Adrenal gland (tissue), 12 donors: Measurements from ENCODE around the gene AGAP3. TPM values are rescaled to one million over a fixed set of nuclear protein-coding genes. Genes with fewer than 3 reads are reported as not detected.

Source experiments
- DNase-seq, 7 donors: peaks; one replicate each; pipeline ENCODE4 v3.0.0-alpha.2; 2019 to 2020
- H3K27ac ChIP-seq, 5 donors: fragments of 200-600 bp; sonication (generic) in 4 of 5; 1 replicate in 3 of 5; 2 replicates in 2 of 5; pipeline versions ENCODE4 v1.5.1 to v1.8.0; 2016 to 2020; ENCODE audit warnings: mild to moderate bottlenecking in 1 of 5
- H3K27me3 ChIP-seq: fragments of 200-600 bp; 2 replicates; pipeline ENCODE4 v1.8.0; 2021
- H3K36me3 ChIP-seq, 2 donors: fragments of 200-600 bp; replicated peaks in 1 of 2; 1 replicate in 1 of 2; 2 replicates in 1 of 2; pipeline versions ENCODE4 v1.5.1 to v1.8.0; 2018 to 2022
- H3K4me1 ChIP-seq, 2 donors: fragments of 200-600 bp; replicated peaks in 1 of 2; 1 replicate in 1 of 2; 2 replicates in 1 of 2; pipeline versions ENCODE4 v1.5.1 to v1.8.0; 2018 to 2021
- H3K4me3 ChIP-seq, 4 donors: fragments of 200-600 bp; sonication (generic) in 3 of 4; one replicate each; pipeline ENCODE4 v1.5.1; 2016 to 2018
- H3K9me3 ChIP-seq, 3 donors: fragments of 200-600 bp; sonication (generic) in 1 of 3; replicated peaks in 1 of 3; 1 replicate in 2 of 3; 2 replicates in 1 of 3; pipeline versions ENCODE4 v1.5.1 to v1.8.0; 2016 to 2021
- POLR2A ChIP-seq, 2 donors: fragments of 450-650 bp; IDR thresholded peaks; one replicate each; pipeline ENCODE4 v1.6.1; 2017; ENCODE audit warnings: antibody characterized with exemption in 2 of 2, mild to moderate bottlenecking in 2 of 2, moderate library complexity in 1 of 2
- WGBS, 4 donors: extraction: QIAGEN DNeasy Blood & Tissue Kit in 2 of 4; methylation state at CpG; one replicate each; pipeline versions ENCODE4 v1.1.5 to v1.1.7; 2013 to 2017; 5-methylcytosine and 5-hydroxymethylcytosine counted together
- intact Hi-C, 2 donors: fragments of 100-400 bp; cut with DNase I; formaldehyde crosslinking; loops; one replicate each; pipeline versions ENCODE4 v1.14.1 to v1.15.0; 2022 to 2023
- polyA plus RNA-seq, 3 donors: library from polyadenylated mRNA; stranded (reverse); fragments of 200-250 nt in 2 of 3; fragments of 350-450 nt in 1 of 3; fragmentation: Illumina TruSeq in 1 of 3; extraction: RNeasy Lipid Tissue Mini Kit (QIAGEN cat#74804) in 1 of 3; gene quantifications; one replicate each; pipeline ENCODE4 v1.2.3, GENCODE V29; 2013 to 2014
- total RNA-seq, 9 donors: library from RNA; depleted of rRNA in 4 of 9; stranded (reverse); fragments of >200 nt in 4 of 9; fragments of 120-200 nt in 1 of 9; fragmentation: NEBNext Ultra II Directional in 1 of 9; extraction: Animal tissue kit (Norgen Biotek cat#: 25700) in 1 of 9; gene quantifications; one replicate each; pipeline versions ENCODE4 v1.1.0 to v1.2.4, GENCODE V29; 2013 to 2023
- TF ChIP-seq, protein P1 (sequence below), 6 experiments: fragments of 450-650 bp in 4 of 6; fragments of 200-600 bp in 2 of 6; sonication (generic) in 1 of 6; IDR thresholded peaks; 1 replicate in 5 of 6; 2 replicates in 1 of 6; pipeline versions ENCODE4 v1.5.1 to v1.8.0; 2016 to 2021; ENCODE audit warnings: antibody characterized with exemption in 6 of 6, mild to moderate bottlenecking in 2 of 6, moderate library complexity in 1 of 6
- donor health status: healthy with polysubstance abuse.
- donor health status: Bipolar disorder and iron deficiency.
- donor health status: DM: yes; HTN: yes; CAD: no.
- donor health status: DM: no; HTN: no; CAD: no.
- donor health status: DM: no; HTN: no; CAD: no.
- donor health status: DM: yes; HTN: yes; CAD: no.

The AGAP3 gene
- total and polyA plus RNA-seq, 12 donors: 17.2 to 236 (median 50.9) TPM

DNA sequence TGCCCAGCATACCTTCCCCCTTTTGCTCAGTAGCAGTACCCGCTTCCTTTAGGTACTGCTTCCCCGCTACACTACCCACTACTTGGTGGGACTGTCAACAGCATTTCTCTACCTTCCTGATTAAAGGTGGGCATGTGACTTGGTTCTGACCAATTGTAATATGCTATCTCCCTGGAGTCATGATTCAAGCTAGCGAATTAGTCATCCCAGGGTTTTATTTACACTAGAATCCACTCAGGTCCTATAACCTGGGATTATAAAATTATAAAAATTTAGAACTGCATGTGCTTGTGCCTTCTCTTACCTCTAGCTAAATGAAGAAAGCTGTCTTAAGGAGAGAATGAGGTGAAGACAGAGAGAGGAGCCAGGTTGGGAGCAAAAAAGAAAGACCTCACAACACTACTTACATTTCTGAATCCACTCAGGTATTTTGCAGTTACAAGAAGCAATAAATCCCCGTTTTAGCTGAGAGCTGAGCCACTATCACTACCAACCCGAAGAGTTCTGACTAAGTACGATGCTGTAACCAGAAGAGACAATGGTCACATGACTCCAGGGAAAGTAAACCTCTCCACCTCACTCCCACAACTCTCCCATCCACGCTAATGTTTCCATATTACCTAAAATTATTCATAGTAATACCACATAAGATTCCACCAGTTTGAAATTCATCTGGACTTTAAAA, 71.5 kb downstream of the AGAP3 start:
- H3K27me3 ChIP-seq: peaks cover 19% of the 10 kb centered on the region
- DNase-seq: no peak
- no peaks in the 10 kb centered on the region for H3K9me3 ChIP-seq
- intact Hi-C loops: no loop called here
- TF ChIP-seq POLR2A (IDR thresholded peaks at IDR 0.05): no peak
- TF ChIP-seq, protein P1, sequence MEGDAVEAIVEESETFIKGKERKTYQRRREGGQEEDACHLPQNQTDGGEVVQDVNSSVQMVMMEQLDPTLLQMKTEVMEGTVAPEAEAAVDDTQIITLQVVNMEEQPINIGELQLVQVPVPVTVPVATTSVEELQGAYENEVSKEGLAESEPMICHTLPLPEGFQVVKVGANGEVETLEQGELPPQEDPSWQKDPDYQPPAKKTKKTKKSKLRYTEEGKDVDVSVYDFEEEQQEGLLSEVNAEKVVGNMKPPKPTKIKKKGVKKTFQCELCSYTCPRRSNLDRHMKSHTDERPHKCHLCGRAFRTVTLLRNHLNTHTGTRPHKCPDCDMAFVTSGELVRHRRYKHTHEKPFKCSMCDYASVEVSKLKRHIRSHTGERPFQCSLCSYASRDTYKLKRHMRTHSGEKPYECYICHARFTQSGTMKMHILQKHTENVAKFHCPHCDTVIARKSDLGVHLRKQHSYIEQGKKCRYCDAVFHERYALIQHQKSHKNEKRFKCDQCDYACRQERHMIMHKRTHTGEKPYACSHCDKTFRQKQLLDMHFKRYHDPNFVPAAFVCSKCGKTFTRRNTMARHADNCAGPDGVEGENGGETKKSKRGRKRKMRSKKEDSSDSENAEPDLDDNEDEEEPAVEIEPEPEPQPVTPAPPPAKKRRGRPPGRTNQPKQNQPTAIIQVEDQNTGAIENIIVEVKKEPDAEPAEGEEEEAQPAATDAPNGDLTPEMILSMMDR (IDR thresholded peaks at IDR 0.05): no peak
- no peaks in the 10 kb centered on the region for H3K36me3 ChIP-seq
- no peaks in the 10 kb centered on the region for H3K4me1 ChIP-seq
- WGBS, 4 donors: 73 to 83% (median 77%) methylated on average over 7 of the region's 7 CpGs
- no peak overlapping the region for H3K27ac ChIP-seq
- no peak overlapping the region for H3K4me3 ChIP-seq

DNA sequence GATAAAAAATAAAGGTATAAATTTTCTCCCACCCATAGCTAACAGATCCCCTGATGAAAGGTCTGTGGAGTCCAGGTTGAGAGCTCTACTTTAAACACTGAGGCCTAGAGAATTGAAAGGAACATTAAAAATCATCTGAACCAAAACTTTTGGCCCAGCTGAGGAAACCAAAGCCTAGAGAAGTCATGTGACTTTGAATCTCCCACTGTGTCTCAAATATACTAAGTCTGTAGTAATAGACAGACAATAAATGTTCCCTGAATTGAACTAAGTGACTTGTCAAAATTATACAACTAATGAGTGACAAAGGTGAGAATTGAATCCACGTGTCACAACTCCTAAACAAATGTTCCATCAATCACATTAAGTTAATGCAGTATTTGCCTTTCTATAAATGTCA, 75.5 kb downstream of the AGAP3 start:
- 86 to 97% (median 95%) methylated on average over 1 of the region's 1 CpG for WGBS, 4 donors
- TF ChIP-seq, protein P1 (IDR thresholded peaks at IDR 0.05): no peak
- TF ChIP-seq POLR2A (IDR thresholded peaks at IDR 0.05): no peak
- H3K36me3 ChIP-seq: no peaks in the 10 kb centered on the region

DNA sequence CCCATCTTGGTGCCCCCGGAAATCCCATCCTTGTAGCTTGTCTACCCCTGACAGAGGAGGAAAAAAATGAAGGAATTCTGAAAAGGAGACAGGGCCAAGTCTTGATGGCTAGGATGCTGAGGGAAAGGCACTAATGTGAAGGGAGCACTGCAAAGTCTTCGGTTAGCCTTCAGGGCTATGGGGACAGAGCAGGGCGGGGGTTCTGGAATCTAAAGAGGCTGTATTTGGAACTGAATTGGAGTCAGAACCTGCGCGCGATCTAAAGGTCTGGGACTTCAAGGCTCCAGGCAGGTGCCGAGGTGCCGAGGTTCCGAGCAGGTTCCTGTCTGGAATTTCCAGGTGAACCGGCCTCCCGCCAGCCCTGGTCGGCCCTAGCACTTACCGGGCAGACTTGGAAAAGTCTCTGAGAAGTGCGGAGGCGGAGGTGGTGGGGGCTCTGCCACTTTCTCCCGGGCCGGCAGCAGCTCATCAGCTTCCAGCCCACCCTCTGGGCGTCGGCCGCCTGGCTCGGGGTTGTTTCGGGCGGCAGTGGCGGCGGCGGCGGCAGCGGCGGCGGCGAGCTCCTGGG, 80.4 kb downstream of the AGAP3 start:
- intact Hi-C loops: no loop called here
- no peak for DNase-seq
- 14 to 50% (median 26%) methylated on average over 6 to 31 of the region's 31 CpGs for WGBS, 4 donors

More for the DNA sequence above, 75.5 kb downstream of the AGAP3 start:
- no peaks in the 10 kb centered on the region for H3K9me3 ChIP-seq
- peaks cover 26% of the 10 kb centered on the region for H3K27me3 ChIP-seq
- H3K4me1 ChIP-seq: peaks cover 2% of the 10 kb centered on the region in 2 donors
- intact Hi-C loops: no loop called here
- H3K4me3 ChIP-seq: no peak overlapping the region
- H3K27ac ChIP-seq: no peak overlapping the region
- DNase-seq: no peak

More for the DNA sequence above, 80.4 kb downstream of the AGAP3 start:
- Histone ChIP-seq H3K4me1 (peaks cover 8 to 13% of the 10 kb centered on the region in 2 donors), H3K36me3 (no peaks in the 10 kb centered on the region), H3K27me3 (peaks cover 46% of the 10 kb centered on the region), H3K9me3 (no peaks in the 10 kb centered on the region), H3K27ac (no peak overlapping the region), H3K4me3 (peak overlapping the region in 2 of 4 donors; percentile 11 to 61)
- TF ChIP-seq POLR2A (IDR thresholded peaks at IDR 0.05): no peak
- TF ChIP-seq, protein P1 (IDR thresholded peaks at IDR 0.05): no peak
